ENCODE measurements around the gene KRT9. TPM values are rescaled to one million over a fixed set of nuclear protein-coding genes. Genes with fewer than 3 reads are reported as not detected.

Gene KRT9
- total and polyA plus RNA-seq, 9 of the 15 experiments (the other 6 are each of a cell fraction or from before 2014, with no cell fraction given): 0.03 TPM; not detected in 8

- TF ChIP-seq HMGN3 (IDR thresholded peaks at IDR 0.05; ENCODE audit: borderline replicate concordance, extremely low read depth, insufficient read length, low read depth, low read length): no peak
- no peak for TF ChIP-seq E2F8 (IDR thresholded peaks at IDR 0.05; ENCODE audit: low read depth, partially characterized antibody)
- peak; percentile 54; the same call in 1 of the 2 replicates for TF ChIP-seq ZNF197 (CRISPR knock-in tag; IDR thresholded peaks at IDR 0.05; ENCODE audit: low read depth)
- TF ChIP-seq ZNF561 (CRISPR knock-in tag; conservative IDR thresholded peaks at IDR 0.05): no peak
- no peak for TF ChIP-seq KAT2B (IDR thresholded peaks at IDR 0.05; ENCODE audit: low read depth, low read length)
- peak; percentile 59; the same call in 1 of the 2 replicates for TF ChIP-seq HDAC2 (IDR thresholded peaks at IDR 0.05)
- TF ChIP-seq MXD1 (CRISPR knock-in tag; IDR thresholded peaks at IDR 0.05; ENCODE audit: borderline replicate concordance, poor library complexity, severe bottlenecking): no peak
- peak in 1 of 2 experiments; percentile 9; a peak in 1 of 3 replicates for TF ChIP-seq CBX3 (IDR thresholded peaks at IDR 0.05; ENCODE audit: borderline replicate concordance in 1 of 2, low read length in 2 of 2)
- no peak for TF ChIP-seq RHOXF2B (CRISPR knock-in tag; conservative IDR thresholded peaks at IDR 0.05)
- no peak for TF ChIP-seq CCNT2 (IDR thresholded peaks at IDR 0.05; ENCODE audit: borderline replicate concordance, extremely low read depth, insufficient read length, low read depth, low read length)
- no peak for TF ChIP-seq TCF7L2 (IDR thresholded peaks at IDR 0.05; ENCODE audit: low read depth, low read length)
- TF ChIP-seq ZNF232 (CRISPR knock-in tag; IDR thresholded peaks at IDR 0.05): no peak
These were observed 22.8 kb downstream of the KRT9 start (continued) for GRCh38 chr17:41548844-41549595.
